Fibroblast of lung (primary cell): ENCODE data around the gene MCCC1.

Source experiments
- CTCF ChIP-seq, 2 donors: IDR thresholded peaks in 1 of 2; conservative IDR thresholded peaks in 1 of 2; 1 replicate in 1 of 2; 2 replicates in 1 of 2; pipeline ENCODE4 v1.5.1; 2011 to 2012; ENCODE audit warnings: low read length in 2 of 2, control low read depth in 1 of 2, inconsistent platforms in 1 of 2, low read depth in 1 of 2, mild to moderate bottlenecking in 1 of 2
- EZH2 ChIP-seq: IDR thresholded peaks from 2 replicates; pipeline ENCODE4 v1.5.1; 2012; ENCODE audit warnings: low read length, control low read depth, mild to moderate bottlenecking; ENCODE audit errors: missing control alignments

DNA sequence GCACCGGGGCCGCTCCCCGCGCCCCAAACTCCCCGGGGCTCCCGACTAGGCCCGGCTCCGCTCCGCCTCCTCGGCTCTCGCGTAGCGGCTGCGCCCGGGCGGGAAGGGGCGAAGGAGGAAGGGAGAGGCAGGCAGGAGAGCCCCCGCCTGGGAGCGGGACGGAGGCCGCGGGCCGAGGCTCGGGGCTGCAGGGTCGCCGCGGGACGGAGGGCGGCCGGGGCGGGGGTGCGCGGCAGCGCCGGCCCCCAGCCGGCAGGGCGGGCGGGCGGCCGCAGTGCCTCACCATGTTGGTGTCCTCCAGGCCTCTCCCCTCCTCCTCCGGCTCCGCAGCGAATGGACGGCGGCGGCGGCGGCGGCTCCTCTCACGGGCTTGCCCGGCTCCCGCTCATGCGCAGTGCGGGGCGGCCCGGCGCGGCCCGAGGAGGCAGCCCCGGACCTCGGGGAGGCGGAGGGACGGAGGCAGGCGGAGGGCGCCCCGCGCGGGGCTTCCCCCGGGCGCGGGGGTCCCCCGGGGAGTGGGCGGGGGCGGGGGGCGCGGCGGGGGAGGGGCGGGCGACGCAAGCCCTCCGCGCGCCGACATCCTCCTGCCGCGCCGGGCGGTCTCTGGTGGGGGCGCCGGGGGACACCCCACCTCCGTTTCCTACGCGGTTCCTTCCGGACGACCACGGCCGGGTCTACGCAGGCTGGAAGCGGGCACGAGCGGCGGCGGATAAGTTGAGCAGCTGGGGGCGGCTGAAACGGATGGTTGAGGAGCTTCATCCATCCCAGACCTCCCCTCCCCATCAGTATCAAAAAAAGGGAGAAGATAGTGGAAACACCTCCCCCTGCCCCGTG, 118.9 kb downstream of the MCCC1 start, which contains the start of gene DCUN1D1:
- no peak for TF ChIP-seq CTCF (conservative IDR thresholded peaks at IDR 0.05 in 1 of 2, IDR thresholded peaks at IDR 0.05 in 1 of 2; ENCODE audit: low read depth in 1 of 2, low read length in 2 of 2)
- no peak for TF ChIP-seq EZH2
